ENCODE measurements around the gene PIGU. TPM values are rescaled to one million over a fixed set of nuclear protein-coding genes. Genes with fewer than 3 reads are reported as not detected.

Gene PIGU
- total RNA-seq, 1 donor from 2014 or later, result 54.9 TPM

- DNase-seq (ENCODE audit: low read depth, low spot score), result no peak
- H3K4me3 Mint-ChIP-seq, result no peak overlapping the region
- H3K9me3 Mint-ChIP-seq, result no peaks in the 10 kb centered on the region
- H3K27me3 Mint-ChIP-seq (ENCODE audit: low read depth), result no peaks in the 10 kb centered on the region
- H3K4me1 Mint-ChIP-seq, result no peaks in the 10 kb centered on the region
- H3K36me3 Mint-ChIP-seq (ENCODE audit: low read depth), result peaks cover 12% of the 10 kb centered on the region
- TF ChIP-seq, protein P1, sequence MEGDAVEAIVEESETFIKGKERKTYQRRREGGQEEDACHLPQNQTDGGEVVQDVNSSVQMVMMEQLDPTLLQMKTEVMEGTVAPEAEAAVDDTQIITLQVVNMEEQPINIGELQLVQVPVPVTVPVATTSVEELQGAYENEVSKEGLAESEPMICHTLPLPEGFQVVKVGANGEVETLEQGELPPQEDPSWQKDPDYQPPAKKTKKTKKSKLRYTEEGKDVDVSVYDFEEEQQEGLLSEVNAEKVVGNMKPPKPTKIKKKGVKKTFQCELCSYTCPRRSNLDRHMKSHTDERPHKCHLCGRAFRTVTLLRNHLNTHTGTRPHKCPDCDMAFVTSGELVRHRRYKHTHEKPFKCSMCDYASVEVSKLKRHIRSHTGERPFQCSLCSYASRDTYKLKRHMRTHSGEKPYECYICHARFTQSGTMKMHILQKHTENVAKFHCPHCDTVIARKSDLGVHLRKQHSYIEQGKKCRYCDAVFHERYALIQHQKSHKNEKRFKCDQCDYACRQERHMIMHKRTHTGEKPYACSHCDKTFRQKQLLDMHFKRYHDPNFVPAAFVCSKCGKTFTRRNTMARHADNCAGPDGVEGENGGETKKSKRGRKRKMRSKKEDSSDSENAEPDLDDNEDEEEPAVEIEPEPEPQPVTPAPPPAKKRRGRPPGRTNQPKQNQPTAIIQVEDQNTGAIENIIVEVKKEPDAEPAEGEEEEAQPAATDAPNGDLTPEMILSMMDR (conservative IDR thresholded peaks at IDR 0.05), result no peak
- no peak overlapping the region for H3K27ac Mint-ChIP-seq (ENCODE audit: unreplicated experiment)
Observed at GRCh38 chr20:34575756-34576155, 101.1 kb downstream of the PIGU start.

- Mint-ChIP-seq H3K36me3 (ENCODE audit: low read depth) (peaks cover 12% of the 10 kb centered on the region), H3K27ac (ENCODE audit: unreplicated experiment) (no peak overlapping the region), H3K9me3 (no peaks in the 10 kb centered on the region), H3K4me1 (no peaks in the 10 kb centered on the region), H3K27me3 (ENCODE audit: low read depth) (no peaks in the 10 kb centered on the region), H3K4me3 (no peak overlapping the region)
- no peak for DNase-seq (ENCODE audit: low read depth, low spot score)
- TF ChIP-seq, protein P1 (conservative IDR thresholded peaks at IDR 0.05), result no peak
Observed at GRCh38 chr20:34575271-34575670, 101.6 kb downstream of the PIGU start.

DNA sequence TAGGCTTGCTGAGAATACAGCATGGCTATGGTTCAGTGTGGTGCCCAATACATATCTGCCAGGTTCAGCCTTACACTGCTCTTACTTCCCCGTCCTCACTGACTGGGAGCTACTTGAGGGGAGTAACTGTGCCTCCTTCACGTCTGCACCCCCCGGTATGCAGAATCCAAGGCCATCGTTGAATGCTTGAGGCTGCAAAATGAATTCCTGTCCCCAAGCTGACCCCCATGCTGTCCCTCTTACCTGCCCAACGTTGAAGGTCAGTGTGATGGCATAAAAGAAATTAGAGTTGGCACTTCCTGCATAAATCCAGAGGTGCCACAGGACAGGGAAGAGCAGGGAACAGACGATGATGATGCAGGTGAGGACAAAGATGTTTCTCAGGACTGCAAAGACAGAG is 102.0 kb downstream of the PIGU start:
- Mint-ChIP-seq H3K4me1 (no peaks in the 10 kb centered on the region), H3K36me3 (ENCODE audit: low read depth) (peaks cover 12% of the 10 kb centered on the region), H3K27ac (ENCODE audit: unreplicated experiment) (peak overlapping the region; percentile 21), H3K9me3 (no peaks in the 10 kb centered on the region), H3K4me3 (no peak overlapping the region), H3K27me3 (ENCODE audit: low read depth) (no peaks in the 10 kb centered on the region)
- no peak for DNase-seq (ENCODE audit: low read depth, low spot score)
- TF ChIP-seq, protein P1 (conservative IDR thresholded peaks at IDR 0.05), result no peak

DNA sequence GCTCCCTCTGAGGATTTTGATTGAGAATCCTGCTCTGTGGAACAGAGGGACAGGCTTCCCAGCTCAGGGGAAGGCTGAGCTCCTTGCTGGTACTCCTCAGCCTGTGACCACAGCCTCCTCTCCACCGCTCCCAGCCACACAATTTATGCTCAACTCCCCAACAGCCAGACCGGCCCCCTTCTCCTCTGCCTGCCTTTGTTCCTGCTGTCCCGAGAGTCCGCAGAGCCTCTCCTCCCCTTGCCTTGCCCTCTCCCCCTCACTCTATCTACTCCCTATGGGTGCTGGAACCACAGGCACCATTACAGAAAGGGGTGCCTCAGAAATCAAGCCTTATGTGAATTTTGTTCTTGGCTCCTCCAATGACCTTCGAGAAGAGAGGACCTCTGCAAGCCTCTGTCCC is 102.5 kb downstream of the PIGU start:
- DNase-seq (ENCODE audit: low read depth, low spot score), result no peak
- Mint-ChIP-seq H3K27me3 (ENCODE audit: low read depth) (no peaks in the 10 kb centered on the region), H3K9me3 (no peaks in the 10 kb centered on the region), H3K27ac (ENCODE audit: unreplicated experiment) (peak overlapping the region; percentile 44), H3K36me3 (ENCODE audit: low read depth) (peaks cover 12% of the 10 kb centered on the region), H3K4me3 (no peak overlapping the region), H3K4me1 (no peaks in the 10 kb centered on the region)
- TF ChIP-seq, protein P1 (conservative IDR thresholded peaks at IDR 0.05), result no peak

DNA sequence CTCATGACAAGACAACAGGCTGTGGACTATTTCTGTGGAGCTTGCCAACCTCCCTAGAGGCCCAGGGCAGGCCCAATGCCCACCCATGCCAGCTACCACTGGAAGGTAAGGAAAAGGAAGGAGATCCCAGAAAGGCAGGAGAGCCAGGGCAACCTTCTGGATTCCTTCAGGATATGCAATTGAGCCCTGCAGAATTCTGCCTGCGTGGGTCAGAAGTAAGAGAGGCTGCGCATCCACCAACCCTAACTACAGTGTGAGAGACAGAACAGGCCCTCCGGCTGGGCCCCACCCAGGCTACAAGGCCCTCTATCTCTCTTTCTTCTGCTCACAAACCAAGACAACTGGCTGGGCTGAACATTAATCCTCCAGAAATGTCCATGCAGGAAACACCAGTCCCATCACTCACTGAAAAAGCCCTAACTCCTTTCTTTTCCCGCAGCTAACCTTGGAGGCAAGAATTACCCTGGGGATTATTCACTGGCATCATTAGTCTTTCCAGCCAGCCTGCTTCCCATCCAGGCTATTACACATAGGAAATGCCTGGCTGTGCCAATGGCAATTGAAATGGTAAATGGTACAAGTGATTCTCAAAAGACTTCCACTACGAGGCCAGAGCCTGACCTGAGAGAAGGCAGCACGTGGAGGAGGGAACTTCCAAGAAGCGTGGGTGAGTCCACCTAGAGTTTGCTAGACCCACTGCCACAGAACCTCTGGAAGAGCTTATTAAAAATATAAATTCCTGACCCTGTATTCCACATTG is 103.2 kb downstream of the PIGU start:
- no peak overlapping the region for H3K27ac Mint-ChIP-seq (ENCODE audit: unreplicated experiment)
- no peaks in the 10 kb centered on the region for H3K9me3 Mint-ChIP-seq
- DNase-seq (ENCODE audit: low read depth, low spot score), result no peak
- no peak overlapping the region for H3K4me3 Mint-ChIP-seq
- TF ChIP-seq, protein P1 (conservative IDR thresholded peaks at IDR 0.05), result no peak
- no peaks in the 10 kb centered on the region for H3K4me1 Mint-ChIP-seq
- H3K27me3 Mint-ChIP-seq (ENCODE audit: low read depth), result no peaks in the 10 kb centered on the region
- H3K36me3 Mint-ChIP-seq (ENCODE audit: low read depth), result peaks cover 12% of the 10 kb centered on the region

Measured in neural crest cell (in vitro differentiated cells).